DND-41 (cell line): Measurements from ENCODE around the gene C1orf74.

Source experiments
- ATAC-seq: fragments of 200-7000 bp; cut with Tn5 transposase; 3 replicates; pipeline ENCODE4 v1.9.1; 2021; ENCODE audit warnings: low read depth; ENCODE audit not compliant: insufficient read depth
- DNase-seq: peaks from one replicate; pipeline ENCODE4 v3.0.0-alpha.2; 2020
- H2AFZ ChIP-seq: 2 replicates; pipeline ENCODE4 v1.6.0; 2012; ENCODE audit warnings: low read depth, low read length
- H3K27ac ChIP-seq: 2 replicates; pipeline ENCODE4 v1.5.1; 2012; ENCODE audit warnings: low read length, inconsistent platforms
- H3K27me3 ChIP-seq: fragments of 200-600 bp; sonication (generic); 2 replicates; pipeline ENCODE4 v1.6.0; 2012; ENCODE audit warnings: low read length, mild to moderate bottlenecking, inconsistent platforms; ENCODE audit not compliant: insufficient read depth, poor library complexity
- H3K36me3 ChIP-seq: 2 replicates; pipeline ENCODE4 v1.5.1; 2012; ENCODE audit warnings: low read length, inconsistent platforms; ENCODE audit not compliant: insufficient read depth
- H3K4me1 ChIP-seq: 2 replicates; pipeline ENCODE4 v1.5.1; 2012; ENCODE audit warnings: mild to moderate bottlenecking, low read length; ENCODE audit not compliant: insufficient read depth
- H3K4me2 ChIP-seq: 2 replicates; pipeline ENCODE4 v1.6.0; 2012; ENCODE audit warnings: mild to moderate bottlenecking, moderate library complexity, low read length, inconsistent platforms; ENCODE audit not compliant: insufficient read depth
- H3K4me3 ChIP-seq, 2 experiments: fragments of 200-600 bp in 1 of 2; shearing (Covaris generic) in 1 of 2; 2 replicates each; pipeline ENCODE4 v1.5.1; 2012 to 2016; ENCODE audit warnings: inconsistent platforms in 2 of 2, low read length in 2 of 2, mild to moderate bottlenecking in 2 of 2, low read depth in 1 of 2, moderate library complexity in 1 of 2
- H3K79me2 ChIP-seq: 2 replicates; pipeline ENCODE4 v1.6.0; 2012; ENCODE audit warnings: low read length, inconsistent platforms; ENCODE audit not compliant: insufficient read depth
- H3K9ac ChIP-seq: 2 replicates; pipeline ENCODE4 v1.6.0; 2012; ENCODE audit warnings: low read depth, mild to moderate bottlenecking, inconsistent platforms, low read length, moderate library complexity
- H3K9me3 ChIP-seq: 2 replicates; pipeline ENCODE4 v1.5.1; 2012; ENCODE audit warnings: low read length, moderate library complexity, mild to moderate bottlenecking, inconsistent platforms; ENCODE audit not compliant: insufficient read depth, severe bottlenecking
- H4K20me1 ChIP-seq: 2 replicates; pipeline ENCODE4 v1.6.0; 2012; ENCODE audit warnings: low read length; ENCODE audit not compliant: insufficient read depth
- CTCF ChIP-seq: IDR thresholded peaks from 2 replicates; pipeline ENCODE4 v1.5.1; 2012; ENCODE audit warnings: borderline replicate concordance, low read length, moderate library complexity, mild to moderate bottlenecking; ENCODE audit not compliant: poor library complexity, severe bottlenecking; ENCODE audit errors: extremely low read depth
- EZH2 ChIP-seq: IDR thresholded peaks from 3 replicates; pipeline ENCODE4 v1.6.1; 2012; ENCODE audit warnings: borderline replicate concordance, low read depth, mild to moderate bottlenecking, moderate library complexity, low read length, inconsistent platforms; ENCODE audit not compliant: severe bottlenecking

The C1orf74 gene

GRCh38 chr1:209819058-209819457, 34.7 kb upstream of the C1orf74 start:
- TF ChIP-seq EZH2: no peak
- no peak for TF ChIP-seq CTCF
- Histone ChIP-seq H3K9me3 (no peaks in the 10 kb centered on the region), H3K4me1 (peaks cover 9% of the 10 kb centered on the region; the same call in 1 of the 2 replicates), H3K9ac (no peak overlapping the region), H3K27ac (no peak overlapping the region), H3K4me2 (no peak overlapping the region), H3K36me3 (no peaks in the 10 kb centered on the region), H4K20me1 (no peaks in the 10 kb centered on the region), H3K4me3 (no peak overlapping the region), H2AFZ (no peak overlapping the region), H3K79me2 (no peaks in the 10 kb centered on the region), H3K27me3 (peaks cover 12% of the 10 kb centered on the region)
- ATAC-seq (no peak), DNase-seq (no peak)

GRCh38 chr1:209817691-209818090, 33.3 kb upstream of the C1orf74 start:
- H3K79me2 ChIP-seq: no peaks in the 10 kb centered on the region
- no peaks in the 10 kb centered on the region for H3K9me3 ChIP-seq
- no peak overlapping the region for H3K4me2 ChIP-seq
- H2AFZ ChIP-seq: no peak overlapping the region
- no peak overlapping the region for H3K9ac ChIP-seq
- no peak overlapping the region for H3K4me3 ChIP-seq
- H3K27ac ChIP-seq: no peak overlapping the region
- ATAC-seq (no peak), DNase-seq (no peak)
- H3K36me3 ChIP-seq: no peaks in the 10 kb centered on the region
- peaks cover 12% of the 10 kb centered on the region for H3K27me3 ChIP-seq
- no peaks in the 10 kb centered on the region for H4K20me1 ChIP-seq
- H3K4me1 ChIP-seq: peaks cover 2% of the 10 kb centered on the region; the same call in 1 of the 2 replicates
- TF ChIP-seq EZH2 (no peak), CTCF (no peak)

- no peak for TF ChIP-seq CTCF
- TF ChIP-seq EZH2: no peak
- Histone ChIP-seq H4K20me1 (no peaks in the 10 kb centered on the region), H2AFZ (no peak overlapping the region), H3K9ac (no peak overlapping the region), H3K79me2 (no peaks in the 10 kb centered on the region), H3K4me1 (no peaks in the 10 kb centered on the region), H3K36me3 (no peaks in the 10 kb centered on the region), H3K9me3 (no peaks in the 10 kb centered on the region), H3K4me2 (no peak overlapping the region), H3K4me3 (no peak overlapping the region), H3K27me3 (peaks cover 12% of the 10 kb centered on the region), H3K27ac (no peak overlapping the region)
- DNase-seq: no peak
- ATAC-seq: no peak
Measured at GRCh38 chr1:209816923-209817322, 32.6 kb upstream of the C1orf74 start.

GRCh38 chr1:209815931-209816341, 31.6 kb upstream of the C1orf74 start:
- Histone ChIP-seq H3K36me3 (no peaks in the 10 kb centered on the region), H3K9ac (no peak overlapping the region), H2AFZ (no peak overlapping the region), H3K4me3 (no peak overlapping the region), H3K79me2 (no peaks in the 10 kb centered on the region), H3K27me3 (peaks cover 9% of the 10 kb centered on the region), H3K4me1 (no peaks in the 10 kb centered on the region), H3K4me2 (no peak overlapping the region), H3K9me3 (no peaks in the 10 kb centered on the region), H4K20me1 (no peaks in the 10 kb centered on the region), H3K27ac (no peak overlapping the region)
- no peak for DNase-seq
- ATAC-seq: no peak
- TF ChIP-seq CTCF: no peak
- TF ChIP-seq EZH2: no peak
